ENCODE measurements around the gene P2RX6. TPM values are rescaled to one million over a fixed set of nuclear protein-coding genes. Genes with fewer than 3 reads are reported as not detected.

The P2RX6 gene
- total RNA-seq, 1 experiment from 2014 or later = 2.8 TPM

DNA sequence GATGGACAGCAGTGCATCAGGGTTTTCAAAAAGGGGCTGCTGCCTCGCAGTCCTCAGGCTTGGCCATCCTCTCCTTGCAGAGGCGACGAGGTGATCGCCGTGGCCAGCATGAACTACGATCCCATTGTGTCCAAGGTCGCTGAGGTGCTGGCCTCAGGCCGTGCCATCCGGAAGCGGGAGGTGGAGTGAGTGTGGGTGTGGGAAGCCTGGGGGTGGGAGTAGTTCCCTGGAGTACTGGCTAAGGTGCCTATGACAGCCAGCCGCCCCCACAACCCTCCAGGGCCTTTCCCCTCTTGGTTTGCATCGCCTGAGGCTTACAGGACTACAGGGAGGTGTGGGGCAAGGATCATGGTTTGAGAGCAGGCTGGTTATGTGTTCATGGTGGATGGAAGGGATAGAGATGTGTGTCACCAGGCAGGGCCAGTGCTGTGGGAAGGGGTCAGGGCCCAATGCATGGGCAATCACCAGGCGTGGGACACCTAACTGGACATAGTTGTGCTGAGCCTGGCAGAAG, 35.0 kb upstream of the P2RX6 start:
- no peak for DNase-seq (ENCODE audit: low spot score)

DNA sequence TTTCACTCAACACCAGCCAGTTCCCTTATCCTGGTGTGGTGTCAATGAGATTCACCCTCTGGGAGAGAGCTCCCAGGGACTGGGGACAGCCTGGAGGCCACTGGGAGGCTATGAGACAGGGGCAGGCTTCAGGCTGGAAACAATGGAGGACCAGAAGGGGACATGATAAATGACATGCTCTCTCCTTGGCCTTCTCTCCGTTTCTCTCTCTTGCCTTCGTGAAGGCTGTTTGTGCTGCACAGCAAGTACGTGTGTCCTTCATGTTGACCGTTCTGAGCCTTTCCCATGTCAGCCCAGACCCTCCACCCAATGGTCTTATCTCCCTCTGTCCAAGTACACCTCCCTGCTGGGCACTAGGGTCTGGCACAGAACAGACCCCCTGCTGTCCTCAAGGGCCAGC, 34.4 kb upstream of the P2RX6 start:
- no peak for DNase-seq (ENCODE audit: low spot score)

DNA sequence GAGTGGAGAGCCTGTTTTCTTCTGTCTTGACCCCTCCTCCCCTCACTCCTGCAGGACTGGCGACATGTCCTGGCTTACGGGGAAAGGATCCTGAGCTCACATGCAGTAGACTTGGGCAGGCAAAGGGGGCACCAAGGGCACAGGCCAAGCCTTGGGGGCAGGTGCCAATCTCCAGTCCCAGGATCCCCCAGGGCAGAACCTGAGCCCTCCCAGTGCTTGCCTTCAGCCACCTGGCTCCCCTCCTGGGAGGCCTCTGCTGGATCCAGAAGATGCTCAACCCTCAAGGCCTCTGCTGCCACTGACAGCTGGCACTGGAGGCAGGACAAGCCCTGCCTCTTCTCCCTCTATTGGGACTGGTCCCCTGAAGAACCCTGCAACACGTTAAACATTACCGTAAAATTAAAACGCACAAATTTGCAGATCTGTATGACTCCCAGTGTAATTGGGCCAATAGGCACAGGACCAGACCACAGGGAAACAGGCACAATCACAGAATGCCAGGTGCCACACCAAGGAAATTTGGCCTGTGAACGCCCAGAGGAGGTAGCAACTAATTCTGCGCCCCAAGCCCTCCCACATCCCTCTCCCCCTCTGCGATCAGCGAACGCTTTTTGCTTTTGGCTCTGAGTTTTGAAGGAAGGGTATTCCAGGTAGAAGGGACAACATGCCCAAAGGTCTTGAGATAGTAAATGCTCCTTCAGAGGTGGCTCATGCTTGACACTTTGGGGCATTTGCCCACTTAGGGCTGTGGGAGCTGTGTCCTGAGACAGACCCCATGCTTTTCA, 33.8 kb upstream of the P2RX6 start:
- DNase-seq (ENCODE audit: low spot score) = no peak

DNA sequence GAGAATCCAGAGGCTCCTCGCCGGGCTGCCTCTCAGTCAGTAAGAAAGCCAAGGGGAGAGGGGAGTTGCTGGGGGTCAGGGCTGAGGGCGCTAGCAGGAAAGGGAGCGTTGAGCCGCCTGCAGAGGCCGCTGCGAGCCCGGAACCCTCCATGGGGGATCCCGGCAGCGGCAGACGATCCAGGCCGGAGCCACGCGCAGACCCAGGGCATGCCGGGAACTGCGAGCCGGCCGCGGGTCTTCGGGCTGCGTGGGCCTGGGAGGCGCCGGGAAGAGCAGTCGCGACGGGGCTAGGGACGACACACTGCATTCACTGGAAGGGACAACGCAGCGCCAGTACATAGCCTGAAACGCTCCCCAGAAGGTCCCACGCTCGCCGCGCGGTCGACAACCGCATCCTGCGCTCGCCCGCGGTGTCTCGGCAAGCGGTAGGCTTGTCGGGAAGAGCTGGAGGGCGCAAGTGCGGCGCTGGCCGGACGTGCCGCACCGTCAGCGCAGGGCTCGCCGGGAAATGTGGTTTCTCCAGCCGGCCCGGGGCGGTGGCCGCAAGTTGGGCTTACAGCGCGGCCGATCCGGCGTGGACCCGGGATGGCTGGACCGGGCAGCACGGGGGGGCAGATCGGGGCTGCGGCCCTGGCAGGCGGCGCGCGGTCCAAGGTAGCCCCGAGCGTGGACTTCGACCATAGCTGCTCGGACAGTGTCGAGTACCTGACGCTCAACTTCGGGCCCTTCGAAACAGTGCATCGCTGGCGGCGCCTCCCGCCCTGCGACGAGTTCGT, 33.0 kb upstream of the P2RX6 start, which contains the start of gene LZTR1:
LZTR1 (plus strand) TSS at position 511 of the 776 bp plus-strand sequence; CDS start at position 586, 75 bp downstream.
- peak; percentile 24 for DNase-seq (ENCODE audit: low spot score)

DNA sequence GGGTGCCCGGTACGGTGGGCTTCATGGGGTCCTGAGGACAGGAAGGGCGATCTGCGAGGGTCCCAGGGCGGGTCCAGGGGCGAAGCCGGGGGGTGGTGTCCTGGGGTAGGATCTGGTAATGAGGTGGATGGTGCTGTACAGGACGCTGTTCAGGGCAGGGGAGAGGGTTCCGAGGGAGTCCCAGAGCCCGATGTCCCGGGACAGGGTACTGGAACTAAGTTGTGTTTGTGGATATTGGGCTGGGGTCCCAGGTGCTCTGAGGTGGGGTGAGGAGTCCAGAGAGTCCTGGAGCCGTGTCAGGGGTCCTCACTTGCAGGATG, 32.4 kb upstream of the P2RX6 start:
- no peak for DNase-seq (ENCODE audit: low spot score)

DNA sequence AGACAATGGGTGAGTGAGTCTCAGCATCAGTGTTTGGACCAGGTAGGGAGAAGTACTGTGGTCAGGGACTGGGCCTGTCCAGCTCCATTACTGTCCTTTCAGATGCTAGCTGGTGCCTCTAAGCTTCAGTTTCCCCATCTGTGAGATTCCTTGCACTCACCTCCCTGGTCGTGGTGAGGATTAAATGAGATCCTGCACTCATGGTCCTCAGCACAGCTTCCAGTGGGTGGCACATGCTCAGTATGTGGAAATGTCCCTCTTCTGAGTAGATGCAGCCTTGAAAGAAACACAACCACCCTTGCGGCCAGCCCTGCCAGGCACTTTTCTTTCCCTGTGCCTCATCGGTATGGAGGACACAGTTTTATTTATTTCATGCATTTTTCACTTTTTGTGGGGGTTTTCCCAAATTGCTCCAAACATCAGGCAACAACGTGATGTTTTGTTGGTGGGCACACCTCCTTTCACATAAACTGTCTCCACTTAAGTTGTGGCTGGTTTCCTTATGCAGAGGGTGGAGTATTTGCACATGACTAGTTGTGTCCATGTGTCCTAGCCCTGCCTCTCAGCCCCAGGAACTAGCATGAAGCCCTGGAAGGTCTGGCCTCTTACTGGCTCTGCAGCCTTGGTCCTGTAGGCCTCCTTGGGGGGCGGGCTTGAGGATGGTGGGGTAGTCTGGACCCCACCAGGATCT, 31.7 kb upstream of the P2RX6 start:
- no peak for DNase-seq (ENCODE audit: low spot score)

DNA sequence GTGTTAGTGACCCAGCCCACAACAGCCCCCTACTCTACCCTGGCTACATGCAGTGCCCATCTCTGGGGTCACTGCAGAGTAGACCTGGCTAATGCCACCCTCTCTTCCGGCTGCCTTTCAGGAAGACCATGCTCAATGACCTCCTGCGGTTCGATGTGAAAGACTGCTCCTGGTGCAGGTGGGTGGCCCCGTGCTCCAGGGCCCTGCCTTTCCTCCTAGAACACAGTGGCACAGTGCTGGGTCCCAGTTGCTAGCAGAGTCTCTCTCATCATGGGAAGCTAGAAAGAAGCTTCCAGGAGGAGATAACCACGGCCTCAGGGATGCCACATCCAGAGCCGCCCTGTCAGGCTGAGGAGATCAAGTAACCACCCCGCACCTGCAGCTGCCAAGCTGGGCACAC, 29.2 kb upstream of the P2RX6 start:
- DNase-seq (ENCODE audit: low spot score) = no peak

DNA sequence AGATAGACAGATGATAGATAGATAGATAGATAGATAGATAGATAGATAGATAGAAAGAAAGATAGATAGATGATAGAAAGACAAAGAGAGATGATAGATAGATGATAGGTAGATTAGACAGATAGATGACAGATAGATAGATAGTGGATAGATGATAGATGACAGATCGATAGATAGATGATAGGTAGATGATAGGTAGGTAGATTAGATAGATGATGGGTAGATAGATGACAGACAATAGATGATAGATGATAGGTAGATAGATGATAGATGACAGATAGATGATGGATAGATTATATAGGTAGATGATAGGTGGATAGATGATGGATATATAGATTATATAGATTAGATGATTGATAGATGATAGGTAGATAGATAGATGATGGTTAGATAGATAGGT, 28.6 kb upstream of the P2RX6 start:
- DNase-seq (ENCODE audit: low spot score) = no peak

DNA sequence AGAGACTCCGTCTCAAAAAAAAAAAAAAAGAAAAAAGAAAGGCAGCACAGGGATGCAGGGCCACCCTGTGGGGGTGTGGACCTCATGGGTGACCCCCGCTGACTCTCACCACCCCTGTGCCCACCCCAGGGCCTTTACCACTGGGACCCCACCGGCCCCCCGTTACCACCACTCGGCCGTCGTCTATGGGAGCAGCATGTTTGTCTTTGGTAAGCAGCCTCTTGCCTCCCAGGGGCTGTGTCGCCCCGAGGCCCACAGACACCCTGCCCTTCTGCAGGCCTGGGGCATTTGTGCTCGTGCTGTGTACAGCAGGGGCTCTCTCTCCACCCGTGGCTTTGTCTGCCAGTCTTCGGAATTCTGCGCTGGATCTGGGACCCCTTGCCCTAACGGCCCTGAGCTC, 27.6 kb upstream of the P2RX6 start:
- no peak for DNase-seq (ENCODE audit: low spot score)

DNA sequence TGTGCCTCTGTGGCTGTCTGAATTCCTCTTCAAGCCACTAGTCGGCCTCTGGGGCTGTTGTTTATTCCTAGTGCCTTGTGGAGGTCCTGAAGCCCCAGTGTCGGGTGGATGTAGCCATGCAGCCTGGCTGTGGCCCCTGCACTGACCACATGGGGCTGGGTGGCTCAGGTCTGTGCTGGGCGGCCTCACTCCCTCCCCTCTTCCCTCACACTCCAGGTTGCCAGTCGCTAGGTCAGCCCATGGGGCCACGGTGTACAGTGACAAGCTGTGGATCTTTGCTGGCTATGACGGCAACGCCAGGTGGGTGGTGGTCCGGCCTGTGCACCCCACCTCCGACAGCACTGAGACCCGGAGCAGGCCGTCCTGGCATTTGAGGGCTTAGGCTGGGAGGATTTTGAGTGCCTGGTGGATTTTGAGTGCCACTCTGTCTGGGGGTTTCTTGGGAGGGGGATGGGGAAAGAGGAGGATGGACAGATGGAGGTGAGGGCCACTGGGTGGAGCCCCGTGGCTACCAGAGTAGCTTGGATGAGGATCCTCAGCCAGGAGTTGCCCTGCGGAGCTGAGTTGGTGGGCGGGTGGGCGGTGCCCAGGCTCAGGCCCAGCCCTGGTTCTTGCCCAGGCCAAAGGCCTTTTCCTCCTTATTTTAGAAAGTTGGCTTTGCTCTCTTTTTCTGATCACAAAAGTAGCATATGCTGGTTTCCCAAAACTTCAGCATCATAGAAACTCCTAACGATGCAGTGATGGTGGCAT, 26.2 kb upstream of the P2RX6 start:
- DNase-seq (ENCODE audit: low spot score) = no peak

DNA sequence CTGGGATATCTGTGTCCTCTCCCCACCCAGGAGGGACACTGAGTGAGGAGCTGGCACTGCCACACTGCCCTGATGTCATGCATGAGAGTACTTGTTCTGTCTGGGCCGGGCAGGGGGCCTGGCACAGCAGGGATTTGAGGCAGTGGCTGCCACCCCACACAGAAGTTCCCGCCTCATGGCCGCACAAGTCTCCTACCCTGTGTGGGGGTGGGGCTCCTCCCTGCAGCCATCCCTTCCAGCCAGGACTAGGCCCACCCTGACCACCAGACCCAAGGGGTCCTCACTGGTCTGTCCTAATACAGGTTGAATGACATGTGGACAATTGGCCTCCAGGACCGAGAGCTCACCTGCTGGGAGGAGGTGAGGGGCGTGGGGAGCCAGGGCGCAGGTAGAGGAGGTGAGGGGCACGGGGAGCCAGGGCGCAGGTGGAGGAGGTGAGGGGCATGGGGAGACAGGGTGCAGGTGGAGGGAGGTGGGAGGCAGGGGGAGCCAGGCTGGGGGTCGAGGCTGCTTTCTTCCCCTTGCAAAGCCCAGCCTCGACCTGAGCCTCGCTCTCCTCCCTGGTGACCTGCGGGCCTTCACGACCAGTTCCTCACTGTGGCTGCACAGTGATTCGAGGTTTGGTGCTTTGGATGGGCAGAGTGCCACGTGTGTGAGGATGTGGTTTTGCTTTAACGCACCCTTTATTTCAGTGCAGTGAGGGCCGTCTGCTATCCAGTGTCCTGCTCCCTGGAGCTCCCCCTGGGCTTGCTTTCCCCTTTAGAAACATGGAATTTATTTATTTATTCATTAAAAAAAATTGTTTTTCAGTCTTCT, 25.4 kb upstream of the P2RX6 start:
- DNase-seq (ENCODE audit: low spot score) = peak; percentile 46

DNA sequence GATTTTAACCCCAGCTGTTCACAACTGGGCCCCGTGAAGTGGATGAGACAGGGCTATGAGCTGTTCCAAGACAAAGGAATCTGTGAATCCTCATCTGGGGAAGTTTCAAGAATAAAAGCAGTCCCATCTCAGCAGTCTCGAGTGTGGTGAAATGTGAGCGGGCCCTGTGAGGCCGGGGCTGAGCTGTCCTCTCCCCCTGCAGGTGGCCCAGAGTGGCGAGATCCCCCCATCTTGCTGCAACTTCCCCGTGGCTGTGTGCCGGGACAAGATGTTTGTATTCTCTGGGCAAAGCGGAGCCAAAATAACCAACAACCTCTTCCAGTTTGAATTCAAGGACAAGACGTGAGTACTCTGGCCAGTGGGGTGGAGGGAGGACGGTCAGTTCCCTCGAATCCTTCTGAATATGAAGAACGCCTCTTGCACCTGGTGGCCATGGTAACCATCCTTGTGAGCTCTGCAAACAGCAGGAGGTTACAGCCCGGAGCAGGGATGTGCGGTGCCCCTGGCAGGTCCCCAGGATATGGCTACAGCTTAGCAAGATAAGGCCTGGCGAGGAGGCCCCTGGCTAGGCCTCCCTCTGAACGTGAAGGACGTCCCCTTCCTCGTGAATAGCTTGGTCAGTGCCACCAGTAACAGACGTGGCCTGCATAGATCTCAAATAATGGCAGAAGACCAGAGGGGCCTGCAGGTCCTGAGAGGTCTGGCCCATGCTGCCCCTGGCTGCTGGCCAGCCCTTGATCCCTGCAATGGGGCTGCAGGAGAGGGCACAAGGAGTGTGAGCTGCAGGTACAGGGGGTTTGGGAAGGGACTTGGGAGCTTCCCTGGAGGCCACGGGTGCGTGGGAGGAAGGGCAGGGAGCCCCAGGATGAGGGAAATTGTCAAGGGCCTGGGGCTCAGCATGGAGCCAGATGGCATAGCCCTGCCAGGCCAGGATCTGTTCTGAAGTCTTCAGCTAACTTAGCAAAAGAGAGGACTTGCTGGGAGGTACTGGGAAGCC, 24.5 kb upstream of the P2RX6 start:
- DNase-seq (ENCODE audit: low spot score) = no peak

DNA sequence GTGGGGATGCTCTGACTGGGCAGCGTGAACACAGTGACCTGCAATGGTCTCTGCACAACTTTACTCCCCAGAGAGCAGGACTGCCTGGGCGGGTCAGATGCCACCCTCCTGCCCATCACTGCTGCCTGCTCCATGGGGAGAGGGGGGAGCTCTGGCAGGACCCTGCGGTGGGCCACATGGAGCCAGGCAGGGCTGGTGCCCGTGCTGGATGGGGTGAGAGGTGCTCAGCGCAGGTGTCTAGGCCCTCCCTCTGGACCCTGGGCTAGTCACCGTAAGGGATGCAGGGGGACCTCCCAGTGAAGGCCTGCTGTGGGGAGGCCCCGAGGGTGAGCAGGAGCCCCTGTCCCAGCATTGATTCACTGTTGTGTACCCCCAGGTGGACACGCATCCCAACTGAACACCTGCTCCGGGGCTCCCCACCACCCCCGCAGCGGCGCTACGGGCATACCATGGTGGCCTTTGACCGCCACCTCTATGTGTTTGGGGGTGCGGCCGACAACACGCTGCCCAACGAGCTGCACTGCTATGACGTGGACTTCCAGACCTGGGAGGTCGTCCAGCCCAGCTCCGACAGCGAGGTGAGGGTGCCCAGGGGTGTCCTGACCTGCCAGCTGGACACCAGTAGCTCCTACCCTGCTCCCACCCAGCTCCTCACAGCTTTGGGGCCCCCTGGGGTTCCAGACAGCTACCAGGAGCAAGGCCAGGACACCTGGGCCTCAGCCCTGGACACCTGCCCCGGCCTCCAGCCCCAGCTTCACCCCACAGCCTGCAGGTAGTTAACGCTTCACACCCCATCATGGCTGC, 23.5 kb upstream of the P2RX6 start:
- DNase-seq (ENCODE audit: low spot score) = no peak

DNA sequence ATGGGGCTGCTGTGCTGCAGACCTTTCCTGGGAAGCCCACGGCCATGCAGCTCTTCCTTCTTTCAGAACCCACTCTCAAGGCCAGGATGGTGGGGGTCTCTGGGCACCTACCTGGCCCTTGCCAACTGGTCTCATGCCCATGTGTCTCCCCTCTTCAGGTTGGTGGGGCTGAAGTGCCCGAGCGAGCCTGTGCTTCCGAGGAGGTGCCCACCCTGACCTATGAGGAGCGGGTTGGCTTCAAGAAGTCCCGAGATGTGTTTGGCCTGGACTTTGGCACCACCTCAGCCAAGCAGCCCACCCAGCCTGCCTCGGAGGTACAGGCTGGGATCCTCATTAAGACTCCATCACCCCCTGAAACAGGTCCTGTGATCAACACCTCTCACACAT, 22.9 kb upstream of the P2RX6 start:
- DNase-seq (ENCODE audit: low spot score) = no peak

DNA sequence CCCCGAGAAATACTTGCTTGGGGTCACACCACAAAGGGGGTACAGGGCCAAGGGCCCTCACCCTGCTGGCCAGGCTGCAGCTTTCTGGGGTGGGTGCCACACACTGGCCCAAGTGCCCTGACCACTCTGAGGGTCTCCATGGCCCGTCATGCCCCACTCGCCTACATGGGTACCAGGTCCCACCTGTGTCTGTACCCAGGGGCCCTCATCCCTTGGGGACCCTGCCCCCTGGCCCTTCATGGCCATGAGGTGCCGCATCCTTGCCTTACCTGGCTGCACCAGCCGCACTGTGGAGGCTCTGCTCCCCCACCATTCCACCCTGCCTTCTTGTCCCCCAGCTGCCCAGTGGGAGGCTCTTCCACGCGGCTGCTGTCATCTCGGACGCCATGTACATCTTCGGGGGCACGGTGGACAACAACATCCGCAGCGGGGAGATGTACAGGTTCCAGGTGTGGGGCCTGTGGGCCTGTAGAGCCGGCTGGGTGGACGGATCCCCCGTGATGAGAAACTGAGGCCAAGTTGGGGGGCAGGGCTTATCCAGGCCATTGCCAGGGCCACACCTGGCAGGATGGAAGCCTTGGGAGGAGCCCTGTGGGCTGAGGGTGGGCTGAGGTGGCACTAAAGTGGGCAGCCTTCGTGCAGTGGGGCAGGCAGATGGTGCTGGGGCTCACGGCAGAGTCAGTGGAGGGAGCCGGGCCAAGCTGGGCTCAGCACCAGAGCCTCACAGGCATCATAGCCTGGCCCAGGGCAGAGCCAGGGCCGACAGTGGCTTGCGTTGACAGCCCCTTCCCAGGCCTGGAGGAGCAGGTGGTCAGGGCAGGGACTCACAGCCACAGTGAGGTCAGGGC, 22.3 kb upstream of the P2RX6 start:
- no peak for DNase-seq (ENCODE audit: low spot score)

DNA sequence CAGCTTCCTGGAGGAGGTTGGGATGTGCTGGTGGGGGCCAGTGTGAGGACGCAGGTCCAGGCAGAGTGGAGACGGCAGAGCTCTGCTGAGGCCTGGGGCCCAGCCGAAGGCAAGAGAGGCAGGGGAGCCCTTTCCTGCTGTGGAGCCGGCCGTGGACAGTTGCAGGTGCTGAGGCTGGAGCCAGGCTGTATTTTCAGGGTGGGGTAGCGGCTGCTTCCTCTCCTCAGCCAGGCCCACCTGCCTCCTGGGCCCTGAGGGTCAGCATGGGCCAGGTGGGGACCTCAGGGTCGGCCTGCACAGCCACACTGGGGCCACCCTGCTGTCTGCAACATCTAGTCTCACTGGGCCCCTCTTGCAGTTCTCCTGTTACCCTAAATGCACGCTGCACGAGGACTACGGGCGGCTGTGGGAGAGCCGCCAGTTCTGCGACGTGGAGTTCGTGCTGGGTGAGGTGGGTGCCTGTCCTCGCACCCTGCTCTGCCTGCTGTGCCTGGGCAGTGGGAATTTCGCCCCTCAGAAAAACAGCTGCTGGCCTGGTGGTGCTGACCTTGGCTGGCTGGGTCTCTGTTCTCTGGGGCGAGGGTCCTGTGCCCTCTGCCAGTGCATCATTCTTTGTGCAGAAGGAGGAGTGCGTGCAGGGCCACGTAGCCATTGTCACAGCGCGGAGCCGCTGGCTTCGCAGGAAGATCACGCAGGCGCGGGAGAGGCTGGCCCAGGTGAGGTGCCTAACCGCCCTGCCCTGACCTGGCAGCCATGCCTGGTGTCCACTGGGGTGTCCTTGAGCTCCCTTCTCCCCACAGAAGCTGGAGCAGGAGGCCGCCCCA, 21.4 kb upstream of the P2RX6 start:
- DNase-seq (ENCODE audit: low spot score) = no peak

All from A172 (cell line).